Renal pelvis (tissue), 4 donors: Measurements from ENCODE around the gene MAD1L1. TPM values are rescaled to one million over a fixed set of nuclear protein-coding genes. Genes with fewer than 3 reads are reported as not detected.
"Not testable (repeated sequence)": the region's sequence is repeated elsewhere in the genome, so short reads cannot be mapped to it uniquely, and the experiment has no call there.

Experiments
- DNase-seq: peaks from one replicate; pipeline ENCODE4 v3.0.0-alpha.2; 2013
- polyA plus RNA-seq, 3 donors: library from polyadenylated mRNA; unstranded; fragments of 120-200 nt; gene quantifications; one replicate each; pipeline ENCODE4 v1.2.1, GENCODE V29; 2013; ENCODE audit not compliant: insufficient read length in 3 of 3

MAD1L1 gene
- polyA plus RNA-seq, 3 donors = 27.0 to 27.6 (median 27.3) TPM

- DNase-seq = no peak
Observed at GRCh38 chr7:1930381-1931065, 302.2 kb downstream of the MAD1L1 start.

GRCh38 chr7:1929349-1929925 lies 303.3 kb downstream of the MAD1L1 start:
- not testable (repeated sequence) for DNase-seq

GRCh38 chr7:1928645-1929348 lies 303.9 kb downstream of the MAD1L1 start:
- DNase-seq = no peak

GRCh38 chr7:1927937-1928644 lies 304.7 kb downstream of the MAD1L1 start:
- DNase-seq = no peak

- DNase-seq = no peak
Observed at GRCh38 chr7:1926908-1927306, 305.8 kb downstream of the MAD1L1 start.

GRCh38 chr7:1925973-1926907 lies 306.5 kb downstream of the MAD1L1 start:
- DNase-seq = no peak

- DNase-seq = no peak
Observed at GRCh38 chr7:1925349-1925748, 307.4 kb downstream of the MAD1L1 start.

- DNase-seq = no peak
Observed at GRCh38 chr7:1924258-1924817, 308.4 kb downstream of the MAD1L1 start.

- no peak for DNase-seq
Observed at GRCh38 chr7:1923409-1924257, 309.1 kb downstream of the MAD1L1 start.

- DNase-seq = no peak
Observed at GRCh38 chr7:1922870-1923236, 309.9 kb downstream of the MAD1L1 start.

GRCh38 chr7:1922071-1922869 lies 310.5 kb downstream of the MAD1L1 start:
- no peak for DNase-seq

- DNase-seq = no peak
Observed at GRCh38 chr7:1920881-1921280, 311.9 kb downstream of the MAD1L1 start.

GRCh38 chr7:1920266-1920681 lies 312.5 kb downstream of the MAD1L1 start:
- no peak for DNase-seq

GRCh38 chr7:1919539-1920265 lies 313.0 kb downstream of the MAD1L1 start:
- DNase-seq = no peak

- DNase-seq = no peak
Observed at GRCh38 chr7:1918881-1919525, 313.7 kb downstream of the MAD1L1 start.

- no peak for DNase-seq
Observed at GRCh38 chr7:1918063-1918645, 314.6 kb downstream of the MAD1L1 start.

- DNase-seq = no peak
Observed at GRCh38 chr7:1917221-1918062, 315.3 kb downstream of the MAD1L1 start.
